GM23338 (cell line): ENCODE measurements around the gene HHATL. TPM values are rescaled to one million over a fixed set of nuclear protein-coding genes. Genes with fewer than 3 reads are reported as not detected.

Experiments used
- ATAC-seq: fragments of 200-7000 bp; cut with Tn5 transposase; 3 replicates; pipeline ENCODE4 v1.9.1; 2020
- DNase-seq: peaks from one replicate; pipeline ENCODE4 v3.0.0-alpha.2; 2015; ENCODE audit warnings: low spot score
- H2AFZ ChIP-seq: fragments of 200-600 bp; sonication (generic); 2 replicates; pipeline ENCODE4 v1.8.0; 2016; ENCODE audit warnings: antibody characterized with exemption, mild to moderate bottlenecking, moderate library complexity
- H3F3A ChIP-seq: fragments of 200-600 bp; sonication (generic); replicated peaks from 2 replicates; pipeline ENCODE4 v1.8.0; 2017; ENCODE audit warnings: antibody characterized with exemption, mixed run types, low read depth
- H3K27ac ChIP-seq: fragments of 200-600 bp; sonication (generic); 2 replicates; pipeline ENCODE4 v1.6.1; 2016; ENCODE audit warnings: low read depth
- H3K27me3 ChIP-seq: fragments of 200-600 bp; sonication (generic); 2 replicates; pipeline ENCODE4 v1.8.0; 2016; ENCODE audit warnings: mild to moderate bottlenecking, mixed run types, moderate library complexity; ENCODE audit not compliant: insufficient read depth
- H3K36me3 ChIP-seq: fragments of 200-600 bp; sonication (generic); 2 replicates; pipeline ENCODE4 v1.8.0; 2016; ENCODE audit warnings: mild to moderate bottlenecking; ENCODE audit not compliant: insufficient read depth
- H3K4me1 ChIP-seq: fragments of 200-600 bp; sonication (generic); 2 replicates; pipeline ENCODE4 v1.8.0; 2016; ENCODE audit warnings: mild to moderate bottlenecking, moderate library complexity; ENCODE audit not compliant: insufficient read depth
- H3K4me2 ChIP-seq: fragments of 200-600 bp; sonication (generic); 2 replicates; pipeline ENCODE4 v1.7.1; 2017; ENCODE audit warnings: mixed run types
- H3K4me3 ChIP-seq: fragments of 200-600 bp; sonication (generic); 2 replicates; pipeline ENCODE4 v1.6.1; 2016; ENCODE audit warnings: mixed run types
- H3K79me2 ChIP-seq: fragments of 200-600 bp; sonication (generic); replicated peaks from 2 replicates; pipeline ENCODE4 v1.8.0; 2017; ENCODE audit warnings: mild to moderate bottlenecking; ENCODE audit not compliant: insufficient read depth
- H3K9me2 ChIP-seq: fragments of 200-600 bp; sonication (generic); 2 replicates; pipeline ENCODE4 v1.8.0; 2017; ENCODE audit not compliant: insufficient read depth
- H4K20me1 ChIP-seq: fragments of 200-600 bp; sonication (generic); replicated peaks from 2 replicates; pipeline ENCODE4 v1.8.0; 2017; ENCODE audit warnings: mild to moderate bottlenecking; ENCODE audit not compliant: insufficient read depth
- H3K27ac Mint-ChIP-seq: 2 replicates; pipeline ENCODE4 v1.8.0; 2020; ENCODE audit warnings: inconsistent platforms, mild to moderate bottlenecking, moderate library complexity, mixed read lengths
- H3K27me3 Mint-ChIP-seq: 3 replicates; pipeline ENCODE4 v1.8.0; 2022; ENCODE audit warnings: low read depth, mild to moderate bottlenecking, moderate library complexity, mixed read lengths, inconsistent platforms; ENCODE audit not compliant: insufficient read depth, poor library complexity
- H3K36me3 Mint-ChIP-seq: 3 replicates; pipeline ENCODE4 v1.8.0; 2021; ENCODE audit warnings: low read depth, mild to moderate bottlenecking, inconsistent platforms, moderate library complexity, mixed read lengths
- H3K4me1 Mint-ChIP-seq: 3 replicates; pipeline ENCODE4 v1.8.0; 2020; ENCODE audit warnings: mild to moderate bottlenecking, inconsistent platforms, mixed read lengths
- H3K4me3 Mint-ChIP-seq: 3 replicates; pipeline ENCODE4 v1.8.0; 2021; ENCODE audit warnings: moderate library complexity, mild to moderate bottlenecking, inconsistent platforms, mixed read lengths
- H3K9me3 Mint-ChIP-seq: 3 replicates; pipeline ENCODE4 v1.8.0; 2020; ENCODE audit warnings: moderate library complexity, mild to moderate bottlenecking, inconsistent platforms, mixed read lengths
- CREB1 ChIP-seq: fragments of 250-450 bp; sonication (Bioruptor Pico); IDR thresholded peaks from 2 replicates; pipeline ENCODE4 v1.5.0; 2020; ENCODE audit warnings: low read depth, mild to moderate bottlenecking, moderate library complexity
- ETS1 ChIP-seq: IDR thresholded peaks from 2 replicates; pipeline ENCODE4 v1.6.1; 2016; ENCODE audit warnings: antibody characterized with exemption
- EZH2 ChIP-seq: fragments of 200-600 bp; sonication (generic); IDR thresholded peaks from one replicate; pipeline ENCODE4 v1.8.0; 2017; ENCODE audit warnings: antibody characterized with exemption, mild to moderate bottlenecking, low read depth; ENCODE audit not compliant: unreplicated experiment
- EZH2phosphoT487 ChIP-seq: fragments of 200-600 bp; sonication (generic); IDR thresholded peaks from one replicate; pipeline ENCODE4 v1.8.1; 2018; ENCODE audit warnings: antibody characterized with exemption; ENCODE audit not compliant: unreplicated experiment
- JUNB ChIP-seq: IDR thresholded peaks from one replicate; pipeline ENCODE4 v1.6.1; 2016; ENCODE audit warnings: antibody characterized with exemption; ENCODE audit not compliant: unreplicated experiment
- NANOG ChIP-seq: IDR thresholded peaks from 2 replicates; pipeline ENCODE4 v1.6.1; 2016; ENCODE audit warnings: antibody characterized with exemption, borderline replicate concordance
- POLR2AphosphoS5 ChIP-seq: IDR thresholded peaks from 2 replicates; pipeline ENCODE4 v1.6.1; 2016; ENCODE audit warnings: antibody characterized with exemption, low read depth
- STAT1 ChIP-seq: IDR thresholded peaks from one replicate; pipeline ENCODE4 v1.6.1; 2016; ENCODE audit warnings: antibody characterized with exemption; ENCODE audit not compliant: unreplicated experiment
- ZNF114 ChIP-seq: fragments of 250-450 bp; sonication (Bioruptor Pico); IDR thresholded peaks from 2 replicates; pipeline ENCODE4 v1.5.0; 2020; ENCODE audit warnings: mild to moderate bottlenecking, moderate library complexity
- ZNF331 ChIP-seq: fragments of 250-450 bp; sonication (Bioruptor Pico); IDR thresholded peaks from 2 replicates; pipeline ENCODE4 v1.5.0; 2020; ENCODE audit warnings: low read depth, mild to moderate bottlenecking, moderate library complexity
- polyA plus RNA-seq: library from polyadenylated mRNA; unstranded; fragments of >200 nt; fragmentation: Nextera tagmentation; extraction: Ambion mirVana; gene quantifications from 2 replicates; pipeline ENCODE4 v1.2.1, GENCODE V29; 2016
- total RNA-seq: library from RNA; depleted of rRNA; stranded (reverse); fragments of >200 nt; shearing (Covaris generic); gene quantifications from 2 replicates; pipeline ENCODE4 v1.2.3, GENCODE V29; 2014
- TF ChIP-seq, protein P1 (sequence below), 2 experiments: fragments of 200-600 bp in 1 of 2; sonication (generic) in 1 of 2; conservative IDR thresholded peaks; 2 replicates each; pipeline versions ENCODE4 v1.5.1 to v1.6.1; 2016 to 2017; ENCODE audit warnings: antibody characterized with exemption in 2 of 2, low read depth in 2 of 2, mild to moderate bottlenecking in 2 of 2, moderate library complexity in 1 of 2
- TF ChIP-seq, protein P2 (sequence below): IDR thresholded peaks from one replicate; pipeline ENCODE4 v1.6.1; 2018; ENCODE audit warnings: antibody characterized with exemption; ENCODE audit not compliant: unreplicated experiment
- TF ChIP-seq, protein P3 (sequence below): fragments of 250-450 bp; sonication (Bioruptor Pico); IDR thresholded peaks from 2 replicates; pipeline ENCODE4 v1.5.0; 2020; ENCODE audit warnings: mild to moderate bottlenecking, moderate library complexity

The HHATL gene
- total and polyA plus RNA-seq, 2 experiments from 2014 or later: not detected

GRCh38 chr3:42735615-42736014 is 33.0 kb upstream of the HHATL start:
- no peaks in the 10 kb centered on the region for H3K36me3 ChIP-seq
- no peak overlapping the region for H3K27ac ChIP-seq
- H4K20me1 ChIP-seq: no peaks in the 10 kb centered on the region
- no peaks in the 10 kb centered on the region for H3F3A ChIP-seq
- H3K27me3 Mint-ChIP-seq: peaks cover 15% of the 10 kb centered on the region
- TF ChIP-seq, protein P1, sequence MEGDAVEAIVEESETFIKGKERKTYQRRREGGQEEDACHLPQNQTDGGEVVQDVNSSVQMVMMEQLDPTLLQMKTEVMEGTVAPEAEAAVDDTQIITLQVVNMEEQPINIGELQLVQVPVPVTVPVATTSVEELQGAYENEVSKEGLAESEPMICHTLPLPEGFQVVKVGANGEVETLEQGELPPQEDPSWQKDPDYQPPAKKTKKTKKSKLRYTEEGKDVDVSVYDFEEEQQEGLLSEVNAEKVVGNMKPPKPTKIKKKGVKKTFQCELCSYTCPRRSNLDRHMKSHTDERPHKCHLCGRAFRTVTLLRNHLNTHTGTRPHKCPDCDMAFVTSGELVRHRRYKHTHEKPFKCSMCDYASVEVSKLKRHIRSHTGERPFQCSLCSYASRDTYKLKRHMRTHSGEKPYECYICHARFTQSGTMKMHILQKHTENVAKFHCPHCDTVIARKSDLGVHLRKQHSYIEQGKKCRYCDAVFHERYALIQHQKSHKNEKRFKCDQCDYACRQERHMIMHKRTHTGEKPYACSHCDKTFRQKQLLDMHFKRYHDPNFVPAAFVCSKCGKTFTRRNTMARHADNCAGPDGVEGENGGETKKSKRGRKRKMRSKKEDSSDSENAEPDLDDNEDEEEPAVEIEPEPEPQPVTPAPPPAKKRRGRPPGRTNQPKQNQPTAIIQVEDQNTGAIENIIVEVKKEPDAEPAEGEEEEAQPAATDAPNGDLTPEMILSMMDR (conservative IDR thresholded peaks at IDR 0.05; ENCODE audit: low read depth in 2 of 2): no peak
- no peak for TF ChIP-seq ZNF331 (CRISPR knock-in tag)
- TF ChIP-seq ZNF114 (CRISPR knock-in tag): no peak
- no peak for TF ChIP-seq JUNB
- no peak for TF ChIP-seq EZH2
- TF ChIP-seq, protein P2, sequence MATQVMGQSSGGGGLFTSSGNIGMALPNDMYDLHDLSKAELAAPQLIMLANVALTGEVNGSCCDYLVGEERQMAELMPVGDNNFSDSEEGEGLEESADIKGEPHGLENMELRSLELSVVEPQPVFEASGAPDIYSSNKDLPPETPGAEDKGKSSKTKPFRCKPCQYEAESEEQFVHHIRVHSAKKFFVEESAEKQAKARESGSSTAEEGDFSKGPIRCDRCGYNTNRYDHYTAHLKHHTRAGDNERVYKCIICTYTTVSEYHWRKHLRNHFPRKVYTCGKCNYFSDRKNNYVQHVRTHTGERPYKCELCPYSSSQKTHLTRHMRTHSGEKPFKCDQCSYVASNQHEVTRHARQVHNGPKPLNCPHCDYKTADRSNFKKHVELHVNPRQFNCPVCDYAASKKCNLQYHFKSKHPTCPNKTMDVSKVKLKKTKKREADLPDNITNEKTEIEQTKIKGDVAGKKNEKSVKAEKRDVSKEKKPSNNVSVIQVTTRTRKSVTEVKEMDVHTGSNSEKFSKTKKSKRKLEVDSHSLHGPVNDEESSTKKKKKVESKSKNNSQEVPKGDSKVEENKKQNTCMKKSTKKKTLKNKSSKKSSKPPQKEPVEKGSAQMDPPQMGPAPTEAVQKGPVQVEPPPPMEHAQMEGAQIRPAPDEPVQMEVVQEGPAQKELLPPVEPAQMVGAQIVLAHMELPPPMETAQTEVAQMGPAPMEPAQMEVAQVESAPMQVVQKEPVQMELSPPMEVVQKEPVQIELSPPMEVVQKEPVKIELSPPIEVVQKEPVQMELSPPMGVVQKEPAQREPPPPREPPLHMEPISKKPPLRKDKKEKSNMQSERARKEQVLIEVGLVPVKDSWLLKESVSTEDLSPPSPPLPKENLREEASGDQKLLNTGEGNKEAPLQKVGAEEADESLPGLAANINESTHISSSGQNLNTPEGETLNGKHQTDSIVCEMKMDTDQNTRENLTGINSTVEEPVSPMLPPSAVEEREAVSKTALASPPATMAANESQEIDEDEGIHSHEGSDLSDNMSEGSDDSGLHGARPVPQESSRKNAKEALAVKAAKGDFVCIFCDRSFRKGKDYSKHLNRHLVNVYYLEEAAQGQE: no peak
- TF ChIP-seq STAT1: no peak
- no peak for TF ChIP-seq CREB1 (CRISPR knock-in tag)
- no peak for TF ChIP-seq POLR2AphosphoS5
- TF ChIP-seq NANOG: no peak
- TF ChIP-seq, protein P3, sequence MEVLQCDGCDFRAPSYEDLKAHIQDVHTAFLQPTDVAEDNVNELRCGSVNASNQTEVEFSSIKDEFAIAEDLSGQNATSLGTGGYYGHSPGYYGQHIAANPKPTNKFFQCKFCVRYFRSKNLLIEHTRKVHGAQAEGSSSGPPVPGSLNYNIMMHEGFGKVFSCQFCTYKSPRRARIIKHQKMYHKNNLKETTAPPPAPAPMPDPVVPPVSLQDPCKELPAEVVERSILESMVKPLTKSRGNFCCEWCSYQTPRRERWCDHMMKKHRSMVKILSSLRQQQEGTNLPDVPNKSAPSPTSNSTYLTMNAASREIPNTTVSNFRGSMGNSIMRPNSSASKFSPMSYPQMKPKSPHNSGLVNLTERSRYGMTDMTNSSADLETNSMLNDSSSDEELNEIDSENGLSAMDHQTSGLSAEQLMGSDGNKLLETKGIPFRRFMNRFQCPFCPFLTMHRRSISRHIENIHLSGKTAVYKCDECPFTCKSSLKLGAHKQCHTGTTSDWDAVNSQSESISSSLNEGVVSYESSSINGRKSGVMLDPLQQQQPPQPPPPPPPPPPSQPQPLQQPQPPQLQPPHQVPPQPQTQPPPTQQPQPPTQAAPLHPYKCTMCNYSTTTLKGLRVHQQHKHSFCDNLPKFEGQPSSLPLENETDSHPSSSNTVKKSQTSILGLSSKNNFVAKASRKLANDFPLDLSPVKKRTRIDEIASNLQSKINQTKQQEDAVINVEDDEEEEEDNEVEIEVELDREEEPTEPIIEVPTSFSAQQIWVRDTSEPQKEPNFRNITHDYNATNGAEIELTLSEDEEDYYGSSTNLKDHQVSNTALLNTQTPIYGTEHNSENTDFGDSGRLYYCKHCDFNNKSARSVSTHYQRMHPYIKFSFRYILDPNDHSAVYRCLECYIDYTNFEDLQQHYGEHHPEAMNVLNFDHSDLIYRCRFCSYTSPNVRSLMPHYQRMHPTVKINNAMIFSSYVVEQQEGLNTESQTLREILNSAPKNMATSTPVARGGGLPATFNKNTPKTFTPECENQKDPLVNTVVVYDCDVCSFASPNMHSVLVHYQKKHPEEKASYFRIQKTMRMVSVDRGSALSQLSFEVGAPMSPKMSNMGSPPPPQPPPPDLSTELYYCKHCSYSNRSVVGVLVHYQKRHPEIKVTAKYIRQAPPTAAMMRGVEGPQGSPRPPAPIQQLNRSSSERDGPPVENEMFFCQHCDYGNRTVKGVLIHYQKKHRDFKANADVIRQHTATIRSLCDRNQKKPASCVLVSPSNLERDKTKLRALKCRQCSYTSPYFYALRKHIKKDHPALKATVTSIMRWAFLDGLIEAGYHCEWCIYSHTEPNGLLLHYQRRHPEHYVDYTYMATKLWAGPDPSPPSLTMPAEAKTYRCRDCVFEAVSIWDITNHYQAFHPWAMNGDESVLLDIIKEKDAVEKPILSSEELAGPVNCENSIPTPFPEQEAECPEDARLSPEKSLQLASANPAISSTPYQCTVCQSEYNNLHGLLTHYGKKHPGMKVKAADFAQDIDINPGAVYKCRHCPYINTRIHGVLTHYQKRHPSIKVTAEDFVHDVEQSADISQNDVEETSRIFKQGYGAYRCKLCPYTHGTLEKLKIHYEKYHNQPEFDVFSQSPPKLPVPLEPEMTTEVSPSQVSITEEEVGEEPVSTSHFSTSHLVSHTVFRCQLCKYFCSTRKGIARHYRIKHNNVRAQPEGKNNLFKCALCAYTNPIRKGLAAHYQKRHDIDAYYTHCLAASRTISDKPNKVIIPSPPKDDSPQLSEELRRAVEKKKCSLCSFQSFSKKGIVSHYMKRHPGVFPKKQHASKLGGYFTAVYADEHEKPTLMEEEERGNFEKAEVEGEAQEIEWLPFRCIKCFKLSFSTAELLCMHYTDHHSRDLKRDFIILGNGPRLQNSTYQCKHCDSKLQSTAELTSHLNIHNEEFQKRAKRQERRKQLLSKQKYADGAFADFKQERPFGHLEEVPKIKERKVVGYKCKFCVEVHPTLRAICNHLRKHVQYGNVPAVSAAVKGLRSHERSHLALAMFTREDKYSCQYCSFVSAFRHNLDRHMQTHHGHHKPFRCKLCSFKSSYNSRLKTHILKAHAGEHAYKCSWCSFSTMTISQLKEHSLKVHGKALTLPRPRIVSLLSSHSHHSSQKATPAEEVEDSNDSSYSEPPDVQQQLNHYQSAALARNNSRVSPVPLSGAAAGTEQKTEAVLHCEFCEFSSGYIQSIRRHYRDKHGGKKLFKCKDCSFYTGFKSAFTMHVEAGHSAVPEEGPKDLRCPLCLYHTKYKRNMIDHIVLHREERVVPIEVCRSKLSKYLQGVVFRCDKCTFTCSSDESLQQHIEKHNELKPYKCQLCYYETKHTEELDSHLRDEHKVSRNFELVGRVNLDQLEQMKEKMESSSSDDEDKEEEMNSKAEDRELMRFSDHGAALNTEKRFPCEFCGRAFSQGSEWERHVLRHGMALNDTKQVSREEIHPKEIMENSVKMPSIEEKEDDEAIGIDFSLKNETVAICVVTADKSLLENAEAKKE (CRISPR knock-in tag): no peak
- no peak for TF ChIP-seq EZH2phosphoT487
- TF ChIP-seq ETS1: no peak
- peaks cover 5% of the 10 kb centered on the region; the same call in 1 of the 2 replicates for H3K9me2 ChIP-seq
- H3K4me1 ChIP-seq: peaks cover 15% of the 10 kb centered on the region
- DNase-seq: no peak
- peaks cover 6% of the 10 kb centered on the region; the same call in 1 of the 3 replicates for H3K9me3 Mint-ChIP-seq
- H3K79me2 ChIP-seq: no peaks in the 10 kb centered on the region
- H3K27me3 ChIP-seq: no peaks in the 10 kb centered on the region
- H2AFZ ChIP-seq: no peak overlapping the region
- H3K36me3 Mint-ChIP-seq: no peaks in the 10 kb centered on the region
- no peak for ATAC-seq
- no peak overlapping the region for H3K4me3 Mint-ChIP-seq
- H3K4me1 Mint-ChIP-seq: peaks cover 34% of the 10 kb centered on the region
- H3K4me2 ChIP-seq: no peak overlapping the region
- H3K27ac Mint-ChIP-seq: no peak overlapping the region
- H3K4me3 ChIP-seq: no peak overlapping the region
